ENCODE data around the gene CAVIN3.
A peak's percentile ranks its signal among the peaks of the same experiment; 100 is the strongest.
"Not testable (repeated sequence)": the region's sequence is repeated elsewhere in the genome, so short reads cannot be mapped to it uniquely, and the experiment has no call there.

The CAVIN3 gene

GRCh38 chr11:6298605-6299004 lies 21.7 kb downstream of the CAVIN3 start:
- no peak for TF ChIP-seq ZFX (IDR thresholded peaks at IDR 0.05)
- peak; percentile 67 for TF ChIP-seq CTCF (conservative IDR thresholded peaks at IDR 0.05)
- H3K27ac ChIP-seq: no peak overlapping the region

- no peak overlapping the region for H3K27ac ChIP-seq
- TF ChIP-seq CTCF (conservative IDR thresholded peaks at IDR 0.05): peak; percentile 36; the same call in 1 of the 2 replicates
- no peak for TF ChIP-seq ZFX (IDR thresholded peaks at IDR 0.05)
These were observed 22.5 kb downstream of the CAVIN3 start for GRCh38 chr11:6297831-6298230.

- no peak for TF ChIP-seq ZFX (IDR thresholded peaks at IDR 0.05)
- TF ChIP-seq CTCF (conservative IDR thresholded peaks at IDR 0.05): no peak
- no peak overlapping the region for H3K27ac ChIP-seq
These were observed 35.3 kb downstream of the CAVIN3 start for GRCh38 chr11:6285019-6285418.

- H3K27ac ChIP-seq: no peak overlapping the region
- TF ChIP-seq ZFX (IDR thresholded peaks at IDR 0.05) (no peak), CTCF (conservative IDR thresholded peaks at IDR 0.05) (no peak)
These were observed 36.1 kb downstream of the CAVIN3 start for GRCh38 chr11:6284250-6284649.

- TF ChIP-seq CTCF (conservative IDR thresholded peaks at IDR 0.05) (no peak), ZFX (IDR thresholded peaks at IDR 0.05) (no peak)
- no peak overlapping the region for H3K27ac ChIP-seq
These were observed 36.8 kb downstream of the CAVIN3 start for GRCh38 chr11:6283453-6284023.

- not testable (repeated sequence) for H3K27ac ChIP-seq
These were observed 39.5 kb downstream of the CAVIN3 start for GRCh38 chr11:6280809-6281208.

GRCh38 chr11:6273188-6273587 lies 47.1 kb downstream of the CAVIN3 start:
- H3K27ac ChIP-seq: no peak overlapping the region
- TF ChIP-seq ZFX (IDR thresholded peaks at IDR 0.05) (no peak), CTCF (conservative IDR thresholded peaks at IDR 0.05) (no peak)

- TF ChIP-seq CTCF (conservative IDR thresholded peaks at IDR 0.05): no peak
- TF ChIP-seq ZFX (IDR thresholded peaks at IDR 0.05): no peak
- no peak overlapping the region for H3K27ac ChIP-seq
These were observed 48.7 kb downstream of the CAVIN3 start for GRCh38 chr11:6271598-6271997.
